ENCODE results near the gene LUC7L3.
"Not testable (repeated sequence)": the region's sequence is repeated elsewhere in the genome, so short reads cannot be mapped to it uniquely, and the experiment has no call there.

Gene LUC7L3

DNA sequence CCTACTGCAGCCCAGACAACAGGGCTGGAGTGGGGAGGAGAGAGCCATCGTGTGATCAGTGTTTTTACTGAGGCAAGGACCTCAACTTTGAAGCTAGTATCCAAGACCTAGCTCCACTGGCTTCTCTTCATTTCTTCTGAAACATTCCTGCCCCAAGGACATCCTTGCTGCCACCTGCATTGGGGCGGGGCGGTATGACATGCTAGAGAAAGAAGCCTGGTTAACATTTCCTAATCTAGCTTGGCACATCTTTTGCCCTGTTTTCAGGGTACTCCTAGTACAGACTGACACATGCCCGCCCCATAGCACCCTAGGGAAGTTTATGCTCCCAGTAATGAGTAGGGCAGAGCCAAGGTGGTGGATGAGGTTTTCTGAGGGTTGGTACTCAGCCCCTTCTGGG, 65.7 kb downstream of the LUC7L3 start:
- DNase-seq (ENCODE audit: low read depth in 2 of 2): no peak

DNA sequence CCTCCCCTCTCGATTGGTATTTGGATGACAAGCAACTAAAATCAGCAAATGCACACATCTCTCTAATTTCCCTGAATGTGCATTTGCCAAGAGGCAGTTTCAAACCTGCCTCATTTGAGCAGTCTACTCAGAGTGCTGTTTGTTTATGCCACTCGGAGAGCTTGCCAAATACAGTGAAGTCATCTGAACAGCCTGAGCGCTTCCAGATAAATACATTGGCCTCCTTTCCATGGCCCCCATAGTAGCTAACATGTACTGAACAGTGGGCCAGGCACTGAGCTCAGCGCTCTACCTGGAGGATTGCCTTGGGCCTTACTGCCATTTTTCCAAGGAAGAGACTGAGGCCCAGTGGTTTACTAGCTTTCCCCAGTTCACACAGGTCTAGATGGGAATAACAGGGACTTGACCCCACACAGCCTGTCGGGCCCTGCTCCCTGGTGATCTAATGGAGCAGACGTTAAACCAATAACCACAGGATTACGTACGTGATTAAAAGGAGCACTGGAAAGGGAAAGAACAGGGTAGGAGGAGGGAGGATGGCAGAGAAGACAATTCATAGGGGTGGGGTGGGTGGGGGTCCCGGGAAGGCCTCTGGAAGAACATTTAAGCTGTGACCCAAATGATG, 66.7 kb downstream of the LUC7L3 start:
- DNase-seq (ENCODE audit: low read depth in 2 of 2): no peak

GRCh38 chr17:50787106-50787505, 67.7 kb downstream of the LUC7L3 start:
- DNase-seq (ENCODE audit: low read depth in 2 of 2): no peak

- no peak for DNase-seq (ENCODE audit: low read depth in 2 of 2)
Observed at GRCh38 chr17:50790618-50791017, 71.2 kb downstream of the LUC7L3 start.

DNA sequence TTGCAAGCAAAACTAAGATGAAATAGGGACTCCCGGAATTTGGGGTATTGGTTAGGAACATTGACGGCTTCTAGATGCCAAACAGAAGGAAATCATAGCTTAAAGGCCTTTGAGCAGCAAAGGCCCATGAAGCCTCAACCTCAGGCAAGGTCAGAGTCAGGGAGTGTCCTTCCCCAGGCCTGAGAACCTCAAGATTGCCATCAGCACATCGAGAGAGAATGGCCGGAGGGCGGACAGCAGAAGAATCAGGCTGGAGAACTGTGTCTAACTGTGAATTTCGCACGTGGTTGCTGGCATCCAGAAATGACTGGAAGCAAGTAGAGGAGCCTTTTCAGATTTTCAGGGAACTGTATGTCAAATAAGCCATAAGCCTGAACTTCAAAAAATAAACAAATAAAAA, 72.7 kb downstream of the LUC7L3 start:
- DNase-seq (ENCODE audit: low read depth in 2 of 2): no peak

DNA sequence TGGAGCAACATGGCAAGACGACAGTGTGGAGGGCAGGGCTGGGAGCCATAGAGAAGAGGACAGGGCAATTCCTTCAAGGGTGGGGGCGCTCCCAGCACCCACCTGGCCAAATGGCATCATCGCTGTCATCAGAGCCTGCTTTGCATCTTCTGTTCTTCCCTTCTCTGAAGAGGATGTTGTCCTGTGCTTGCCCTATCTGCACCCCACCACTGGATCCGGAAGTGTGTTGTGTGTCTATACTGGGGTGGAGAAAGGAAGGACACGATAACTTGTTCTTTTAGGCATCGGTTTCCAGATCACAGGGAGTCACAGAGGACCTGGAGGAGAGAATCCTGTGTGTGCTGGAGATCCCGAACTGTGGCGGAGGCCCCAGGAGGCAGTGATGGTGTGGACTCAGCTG, 73.6 kb downstream of the LUC7L3 start:
- no peak for DNase-seq (ENCODE audit: low read depth in 2 of 2)

- no peak for DNase-seq (ENCODE audit: low read depth in 2 of 2)
Observed at GRCh38 chr17:50794361-50794760, 75.0 kb downstream of the LUC7L3 start.

- DNase-seq (ENCODE audit: low read depth in 2 of 2): no peak
Observed at GRCh38 chr17:50797135-50797810, 77.9 kb downstream of the LUC7L3 start.

- DNase-seq (ENCODE audit: low read depth in 2 of 2): no peak
Observed at GRCh38 chr17:50798424-50799288, 79.3 kb downstream of the LUC7L3 start.

DNA sequence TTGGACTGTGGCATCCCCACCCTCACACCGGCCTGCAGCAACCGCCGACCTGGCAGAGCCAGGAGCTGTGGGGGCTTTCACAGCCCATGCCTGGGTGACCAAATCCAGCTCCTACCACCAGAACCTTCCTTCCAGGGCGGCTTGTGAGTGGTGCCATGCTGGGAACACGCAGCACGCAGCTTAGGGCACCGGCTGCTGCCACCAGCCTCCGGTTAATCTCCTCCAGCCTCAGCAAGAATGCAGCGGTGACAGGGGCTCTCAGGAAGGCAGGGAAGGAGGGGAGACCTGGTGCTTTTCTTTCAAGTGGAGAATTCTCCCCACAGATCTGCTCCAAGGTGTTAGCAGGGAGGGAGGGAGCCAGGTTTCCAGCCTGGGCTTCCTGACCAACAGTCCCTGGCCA, 80.2 kb downstream of the LUC7L3 start:
- DNase-seq (ENCODE audit: low read depth in 2 of 2): no peak

DNA sequence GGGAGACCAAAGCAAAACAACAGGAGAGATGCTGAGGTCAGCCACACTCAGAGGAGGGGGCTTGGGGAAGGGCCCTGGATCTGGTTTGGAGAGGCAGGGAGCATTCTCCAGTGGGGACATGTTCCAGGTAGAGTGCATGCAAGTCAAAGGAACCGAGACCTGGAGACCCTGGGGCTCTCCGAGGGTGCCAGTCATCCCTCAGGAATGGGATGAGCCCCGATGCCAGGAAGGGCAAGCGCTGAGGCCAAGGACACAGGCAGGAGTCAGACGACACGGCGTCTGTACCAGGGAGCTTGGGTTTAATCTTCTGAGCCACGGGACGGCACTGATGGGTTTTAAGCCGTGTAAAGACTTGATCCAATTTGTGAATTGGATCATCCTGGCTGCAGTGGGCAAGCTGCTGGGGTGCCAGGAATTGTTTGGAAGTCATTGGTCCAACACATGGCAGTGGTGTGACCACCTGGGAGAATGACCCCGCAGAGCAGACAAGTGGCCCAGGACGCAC, 80.8 kb downstream of the LUC7L3 start:
- no peak for DNase-seq (ENCODE audit: low read depth in 2 of 2)

DNA sequence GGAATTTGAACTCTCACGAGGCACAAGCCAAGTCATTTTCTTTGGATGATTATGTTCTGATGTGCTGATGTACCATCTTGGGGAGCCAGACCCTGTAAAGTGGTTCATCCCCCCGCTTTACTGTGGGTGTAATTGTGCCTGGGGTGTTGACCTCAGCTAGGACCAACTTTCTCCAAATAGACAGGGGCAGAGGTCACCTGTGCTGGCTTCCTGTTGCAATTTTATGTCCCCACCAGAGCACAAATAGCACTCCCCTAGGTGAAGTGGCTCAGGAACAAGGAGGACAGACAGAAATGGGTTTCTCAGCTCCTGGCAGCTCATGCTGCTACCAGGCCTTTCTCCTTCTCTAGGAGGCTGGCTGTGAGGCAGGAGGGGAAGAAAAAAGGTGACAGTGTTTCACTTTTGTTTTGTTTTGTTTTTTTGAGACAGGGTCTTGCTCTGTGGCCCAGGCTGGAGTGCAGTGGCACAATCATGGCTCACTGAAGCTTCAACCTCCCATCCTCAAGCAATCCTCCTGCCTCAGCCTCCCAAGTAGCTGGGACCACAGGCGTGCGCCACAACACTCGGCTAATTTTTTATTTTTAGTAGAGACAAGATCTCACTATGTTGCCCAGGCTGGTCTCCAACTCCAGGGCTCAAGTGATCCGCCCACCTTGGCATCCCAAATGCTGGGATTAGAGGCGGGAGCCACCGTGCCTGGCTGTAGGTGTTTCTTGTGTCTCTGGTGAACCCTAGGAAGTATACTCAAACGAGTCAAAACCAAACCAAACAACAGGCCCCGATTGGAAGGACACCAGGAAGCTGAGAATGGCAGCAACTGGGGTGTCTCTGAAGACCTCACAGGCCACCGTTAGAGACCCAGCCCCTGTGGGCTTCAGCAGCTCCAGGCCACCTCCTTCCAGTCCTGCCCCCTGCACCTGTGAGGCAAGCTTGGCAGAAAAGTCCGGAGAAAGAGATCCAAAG, 83.5 kb downstream of the LUC7L3 start:
- DNase-seq (ENCODE audit: low read depth in 2 of 2): no peak

GRCh38 chr17:50803676-50804075, 84.3 kb downstream of the LUC7L3 start:
- DNase-seq (ENCODE audit: low read depth in 2 of 2): no peak

DNA sequence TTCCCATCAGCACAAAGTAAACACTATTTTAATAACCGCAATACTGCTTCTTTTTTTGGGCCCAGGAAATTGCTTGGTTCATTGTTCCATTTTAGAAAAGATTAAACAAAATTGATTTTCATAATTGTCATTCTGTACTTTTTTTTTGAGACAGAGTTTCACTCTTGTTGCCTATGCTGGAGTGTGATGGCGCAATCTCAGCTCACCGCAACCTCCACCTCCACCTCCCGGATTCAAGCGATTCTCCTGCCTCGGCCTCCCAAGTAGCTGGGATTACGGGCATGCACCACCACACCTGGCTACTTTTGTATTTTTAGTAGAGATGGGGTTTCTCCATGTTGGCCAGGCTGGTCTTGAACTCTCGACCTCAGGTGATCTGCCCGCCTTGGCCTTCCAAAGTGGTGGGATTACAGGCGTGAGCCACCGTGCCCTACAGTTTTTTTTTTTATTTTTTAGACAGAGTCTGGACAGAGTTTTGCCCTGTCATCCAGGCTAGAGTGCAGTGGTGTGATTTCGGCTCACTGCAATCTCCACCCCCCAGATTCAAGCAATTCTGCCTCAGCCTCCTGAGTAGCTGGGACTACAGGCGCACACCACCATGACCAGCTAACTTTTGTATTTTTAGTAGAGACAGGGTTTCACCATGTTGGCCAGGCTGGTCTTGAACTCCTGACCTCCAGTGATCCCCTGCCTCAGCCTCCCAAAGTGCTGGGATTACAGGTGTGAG, 85.5 kb downstream of the LUC7L3 start:
- DNase-seq (ENCODE audit: low read depth in 2 of 2): not testable (repeated sequence)

GRCh38 chr17:50805486-50805885, 86.1 kb downstream of the LUC7L3 start:
- no peak for DNase-seq (ENCODE audit: low read depth in 2 of 2)

Measured in stimulated activated CD4-positive, alpha-beta T cell treated with anti-CD3 and anti-CD28 coated beads, Interleukin-15, amount 100 ng/mL, for 48 hours (primary cell).